GM23338 (cell line): Measurements from ENCODE around the gene CHP2.

ENCODE experiments used
- CREB1 ChIP-seq: fragments of 250-450 bp; sonication (Bioruptor Pico); IDR thresholded peaks from 2 replicates; pipeline ENCODE4 v1.5.0; 2020; ENCODE audit warnings: low read depth, mild to moderate bottlenecking, moderate library complexity
- CTCF ChIP-seq, 2 experiments: fragments of 200-600 bp in 1 of 2; sonication (generic) in 1 of 2; conservative IDR thresholded peaks; 2 replicates each; pipeline versions ENCODE4 v1.5.1 to v1.6.1; 2016 to 2017; ENCODE audit warnings: antibody characterized with exemption in 2 of 2, low read depth in 2 of 2, mild to moderate bottlenecking in 2 of 2, moderate library complexity in 1 of 2
- ETS1 ChIP-seq: IDR thresholded peaks from 2 replicates; pipeline ENCODE4 v1.6.1; 2016; ENCODE audit warnings: antibody characterized with exemption
- EZH2 ChIP-seq: fragments of 200-600 bp; sonication (generic); IDR thresholded peaks from one replicate; pipeline ENCODE4 v1.8.0; 2017; ENCODE audit warnings: antibody characterized with exemption, mild to moderate bottlenecking, low read depth; ENCODE audit not compliant: unreplicated experiment
- EZH2phosphoT487 ChIP-seq: fragments of 200-600 bp; sonication (generic); IDR thresholded peaks from one replicate; pipeline ENCODE4 v1.8.1; 2018; ENCODE audit warnings: antibody characterized with exemption; ENCODE audit not compliant: unreplicated experiment
- POLR2AphosphoS5 ChIP-seq: IDR thresholded peaks from 2 replicates; pipeline ENCODE4 v1.6.1; 2016; ENCODE audit warnings: antibody characterized with exemption, low read depth
- REST ChIP-seq: IDR thresholded peaks from one replicate; pipeline ENCODE4 v1.6.1; 2018; ENCODE audit warnings: antibody characterized with exemption; ENCODE audit not compliant: unreplicated experiment
- ZNF114 ChIP-seq: fragments of 250-450 bp; sonication (Bioruptor Pico); IDR thresholded peaks from 2 replicates; pipeline ENCODE4 v1.5.0; 2020; ENCODE audit warnings: mild to moderate bottlenecking, moderate library complexity

DNA sequence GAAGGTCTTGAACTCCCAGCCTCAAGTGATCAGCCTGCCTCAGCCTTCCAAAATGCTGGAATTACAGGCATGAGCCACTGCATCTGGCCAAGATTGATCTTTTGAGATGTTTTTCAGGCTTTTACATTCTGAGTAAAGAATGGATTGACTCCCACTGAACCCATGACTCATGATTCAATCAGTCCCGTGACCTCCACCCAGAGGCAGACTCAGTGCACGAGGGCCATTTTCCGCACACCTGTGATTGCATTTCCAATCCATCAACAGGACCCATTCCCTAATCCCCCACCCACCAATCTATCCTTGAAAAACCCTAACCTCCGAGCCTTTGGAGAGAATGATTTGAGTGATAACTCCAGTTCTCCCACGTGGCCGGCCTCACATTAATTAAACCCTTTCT, 40.6 kb downstream of the CHP2 start:
- no peak for TF ChIP-seq POLR2AphosphoS5
- no peak for TF ChIP-seq EZH2phosphoT487
- no peak for TF ChIP-seq CTCF (conservative IDR thresholded peaks at IDR 0.05; ENCODE audit: low read depth in 2 of 2)
- TF ChIP-seq ETS1, result no peak
- no peak for TF ChIP-seq ZNF114 (CRISPR knock-in tag)
- TF ChIP-seq CREB1, result no peak
- TF ChIP-seq REST, result no peak
- TF ChIP-seq EZH2, result no peak
